Fibroblast of lung (primary cell): Measurements from ENCODE around the gene SURF1. TPM values are rescaled to one million over a fixed set of nuclear protein-coding genes. Genes with fewer than 3 reads are reported as not detected.

Experiments
- DNase-seq, 2 donors: peaks; one replicate each; pipeline versions ENCODE4 v3.0.0 to v3.0.0-alpha.2; 2010; ENCODE audit warnings: low read depth in 2 of 2
- H2AFZ ChIP-seq: 2 replicates; pipeline ENCODE4 v1.5.1; 2012; ENCODE audit warnings: low read length, control low read depth, inconsistent platforms
- H3K27ac ChIP-seq: 2 replicates; pipeline ENCODE4 v1.5.1; 2011; ENCODE audit warnings: low read length, control low read depth; ENCODE audit not compliant: insufficient read depth
- H3K27me3 ChIP-seq: 2 replicates; pipeline ENCODE4 v1.5.1; 2011; ENCODE audit warnings: mild to moderate bottlenecking, low read length; ENCODE audit not compliant: control insufficient read depth, insufficient read depth
- H3K36me3 ChIP-seq: 2 replicates; pipeline ENCODE4 v1.5.1; 2011; ENCODE audit warnings: low read length; ENCODE audit not compliant: control insufficient read depth, insufficient read depth
- H3K4me1 ChIP-seq: 2 replicates; pipeline ENCODE4 v1.5.1; 2011; ENCODE audit warnings: low read length; ENCODE audit not compliant: control insufficient read depth, insufficient read depth; ENCODE audit errors: extremely low read depth
- H3K4me2 ChIP-seq: 2 replicates; pipeline ENCODE4 v1.5.1; 2011; ENCODE audit warnings: low read length, control low read depth; ENCODE audit not compliant: insufficient read depth; ENCODE audit errors: extremely low read depth
- H3K4me3 ChIP-seq, 4 experiments: fragments of 200-600 bp in 1 of 4; sonication (generic) in 1 of 4; replicated peaks in 1 of 4; 2 replicates each; pipeline ENCODE4 v1.5.1; 2011 to 2016; ENCODE audit warnings: low read length in 4 of 4, low read depth in 3 of 4, mild to moderate bottlenecking in 3 of 4, control low read depth in 2 of 4, inconsistent platforms in 1 of 4, mixed read lengths in 1 of 4; ENCODE audit not compliant: insufficient read depth in 1 of 4; ENCODE audit errors: control extremely low read depth in 1 of 4
- H3K79me2 ChIP-seq: 2 replicates; pipeline ENCODE4 v1.5.1; 2012; ENCODE audit warnings: mild to moderate bottlenecking, low read length, inconsistent platforms; ENCODE audit not compliant: control insufficient read depth, insufficient read depth
- H3K9ac ChIP-seq: 2 replicates; pipeline ENCODE4 v1.5.1; 2011; ENCODE audit warnings: mild to moderate bottlenecking, low read length, control low read depth; ENCODE audit not compliant: insufficient read depth
- H3K9me3 ChIP-seq: 2 replicates; pipeline ENCODE4 v1.5.1; 2012; ENCODE audit warnings: low read depth, low read length; ENCODE audit not compliant: control insufficient read depth, insufficient read depth
- H4K20me1 ChIP-seq: 2 replicates; pipeline ENCODE4 v1.5.1; 2011; ENCODE audit warnings: low read length; ENCODE audit not compliant: control insufficient read depth, insufficient read depth; ENCODE audit errors: extremely low read depth
- CTCF ChIP-seq, 2 donors: IDR thresholded peaks in 1 of 2; conservative IDR thresholded peaks in 1 of 2; 1 replicate in 1 of 2; 2 replicates in 1 of 2; pipeline ENCODE4 v1.5.1; 2011 to 2012; ENCODE audit warnings: low read length in 2 of 2, control low read depth in 1 of 2, inconsistent platforms in 1 of 2, low read depth in 1 of 2, mild to moderate bottlenecking in 1 of 2
- EZH2 ChIP-seq: IDR thresholded peaks from 2 replicates; pipeline ENCODE4 v1.5.1; 2012; ENCODE audit warnings: low read length, control low read depth, mild to moderate bottlenecking; ENCODE audit errors: missing control alignments
- polyA plus RNA-seq, 2 donors: library from polyadenylated mRNA; depleted of rRNA in 1 of 2; stranded (reverse) in 1 of 2; unstranded in 1 of 2; fragments of >200 nt; gene quantifications; 2 replicates each; pipeline ENCODE4 v1.2.1, GENCODE V29; 2011 to 2012; ENCODE audit warnings: missing spikeins in 1 of 2
- total RNA-seq: library from RNA; depleted of rRNA; stranded (reverse); fragments of >200 nt; gene quantifications from 2 replicates; pipeline ENCODE4 v1.2.1, GENCODE V29; 2014

Gene SURF1
- total and polyA plus RNA-seq, 2 donors (not counting 1 experiment from before 2014, with no cell fraction given), result 27.9 to 31.7 TPM

- no peaks in the 10 kb centered on the region for H3K79me2 ChIP-seq
- no peaks in the 10 kb centered on the region for H4K20me1 ChIP-seq
- TF ChIP-seq EZH2, result no peak
- no peak overlapping the region for H2AFZ ChIP-seq
- H3K27me3 ChIP-seq, result no peaks in the 10 kb centered on the region
- peaks cover 4% of the 10 kb centered on the region for H3K36me3 ChIP-seq
- H3K4me2 ChIP-seq, result no peak overlapping the region
- H3K27ac ChIP-seq, result no peak overlapping the region
- no peak overlapping the region for H3K9ac ChIP-seq
- no peaks in the 10 kb centered on the region for H3K9me3 ChIP-seq
- H3K4me1 ChIP-seq, result peaks cover 2% of the 10 kb centered on the region
- no peak overlapping the region for H3K4me3 ChIP-seq
- no peak for DNase-seq
These were observed 45.3 kb upstream of the SURF1 start for GRCh38 chr9:133401588-133401987.

GRCh38 chr9:133400292-133400691, 44.0 kb upstream of the SURF1 start:
- DNase-seq, result no peak
- no peaks in the 10 kb centered on the region for H4K20me1 ChIP-seq
- H3K27me3 ChIP-seq, result peaks cover 3% of the 10 kb centered on the region
- no peak overlapping the region for H2AFZ ChIP-seq
- no peak overlapping the region for H3K9ac ChIP-seq
- TF ChIP-seq EZH2 (no peak), CTCF (conservative IDR thresholded peaks at IDR 0.05 in 1 of 2, IDR thresholded peaks at IDR 0.05 in 1 of 2; ENCODE audit: low read depth in 1 of 2, low read length in 2 of 2) (no peak)
- no peak overlapping the region for H3K27ac ChIP-seq
- H3K4me1 ChIP-seq, result no peaks in the 10 kb centered on the region
- H3K36me3 ChIP-seq, result peaks cover 3% of the 10 kb centered on the region
- no peaks in the 10 kb centered on the region for H3K79me2 ChIP-seq
- no peak overlapping the region for H3K4me3 ChIP-seq
- H3K9me3 ChIP-seq, result no peaks in the 10 kb centered on the region
- H3K4me2 ChIP-seq, result no peak overlapping the region

GRCh38 chr9:133397895-133398294, 41.6 kb upstream of the SURF1 start:
- Histone ChIP-seq H3K9me3 (no peaks in the 10 kb centered on the region), H3K4me2 (no peak overlapping the region), H4K20me1 (no peaks in the 10 kb centered on the region), H3K36me3 (no peaks in the 10 kb centered on the region), H3K4me3 (no peak overlapping the region), H3K4me1 (no peaks in the 10 kb centered on the region), H3K27me3 (peaks cover 3% of the 10 kb centered on the region), H2AFZ (no peak overlapping the region), H3K9ac (no peak overlapping the region), H3K79me2 (no peaks in the 10 kb centered on the region), H3K27ac (no peak overlapping the region)
- no peak for TF ChIP-seq CTCF (conservative IDR thresholded peaks at IDR 0.05 in 1 of 2, IDR thresholded peaks at IDR 0.05 in 1 of 2; ENCODE audit: low read depth in 1 of 2, low read length in 2 of 2)
- no peak for TF ChIP-seq EZH2
- DNase-seq, result no peak
